ENCODE results near the gene HELZ. TPM values are rescaled to one million over a fixed set of nuclear protein-coding genes. Genes with fewer than 3 reads are reported as not detected.

Gene HELZ
- total RNA-seq, 2 donors from 2014 or later = 38.7 to 99.4 TPM

DNA sequence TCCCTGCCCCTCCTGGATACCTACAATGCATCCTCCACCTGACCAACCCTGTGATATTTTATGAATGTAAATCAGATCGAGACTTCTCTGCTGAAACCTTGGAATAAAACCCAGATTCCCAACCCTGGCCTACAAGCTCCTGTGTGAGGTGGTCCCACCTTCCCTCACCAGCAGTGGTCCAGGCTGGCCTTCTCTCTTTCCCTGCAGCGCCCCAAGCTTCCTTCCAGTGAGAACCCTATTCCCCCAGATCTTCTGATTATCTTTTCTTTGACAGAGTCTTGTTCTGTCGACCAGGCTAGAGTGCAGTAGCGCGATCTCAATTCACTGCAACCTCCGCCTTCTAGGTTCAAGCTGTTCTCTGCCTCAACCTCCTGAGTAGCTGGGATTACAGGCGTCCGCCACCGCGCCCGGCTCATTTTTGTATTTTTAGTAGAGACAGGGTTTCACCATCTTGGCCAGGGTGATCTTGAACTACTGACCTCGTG lies 2.5 kb upstream of the HELZ start:
- no peak for DNase-seq (ENCODE audit: low spot score)
- TF ChIP-seq POLR2AphosphoS5 (IDR thresholded peaks at IDR 0.05) (no peak), POLR2A (IDR thresholded peaks at IDR 0.05) (no peak)
- TF ChIP-seq, protein P1, sequence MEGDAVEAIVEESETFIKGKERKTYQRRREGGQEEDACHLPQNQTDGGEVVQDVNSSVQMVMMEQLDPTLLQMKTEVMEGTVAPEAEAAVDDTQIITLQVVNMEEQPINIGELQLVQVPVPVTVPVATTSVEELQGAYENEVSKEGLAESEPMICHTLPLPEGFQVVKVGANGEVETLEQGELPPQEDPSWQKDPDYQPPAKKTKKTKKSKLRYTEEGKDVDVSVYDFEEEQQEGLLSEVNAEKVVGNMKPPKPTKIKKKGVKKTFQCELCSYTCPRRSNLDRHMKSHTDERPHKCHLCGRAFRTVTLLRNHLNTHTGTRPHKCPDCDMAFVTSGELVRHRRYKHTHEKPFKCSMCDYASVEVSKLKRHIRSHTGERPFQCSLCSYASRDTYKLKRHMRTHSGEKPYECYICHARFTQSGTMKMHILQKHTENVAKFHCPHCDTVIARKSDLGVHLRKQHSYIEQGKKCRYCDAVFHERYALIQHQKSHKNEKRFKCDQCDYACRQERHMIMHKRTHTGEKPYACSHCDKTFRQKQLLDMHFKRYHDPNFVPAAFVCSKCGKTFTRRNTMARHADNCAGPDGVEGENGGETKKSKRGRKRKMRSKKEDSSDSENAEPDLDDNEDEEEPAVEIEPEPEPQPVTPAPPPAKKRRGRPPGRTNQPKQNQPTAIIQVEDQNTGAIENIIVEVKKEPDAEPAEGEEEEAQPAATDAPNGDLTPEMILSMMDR (IDR thresholded peaks at IDR 0.05) = no peak
- Histone ChIP-seq H3K4me1 (replicated peaks) (no peaks in the 10 kb centered on the region), H3K27me3 (replicated peaks; ENCODE audit: insufficient read depth) (no peaks in the 10 kb centered on the region), H3K27ac (no peak overlapping the region), H3K4me3 (no peak overlapping the region), H3K36me3 (no peaks in the 10 kb centered on the region), H3K9me3 (no peaks in the 10 kb centered on the region)
- intact Hi-C loops (cut with DNase I) = no loop called here
- WGBS = 94% methylated on average over 12 of the region's 12 CpGs

DNA sequence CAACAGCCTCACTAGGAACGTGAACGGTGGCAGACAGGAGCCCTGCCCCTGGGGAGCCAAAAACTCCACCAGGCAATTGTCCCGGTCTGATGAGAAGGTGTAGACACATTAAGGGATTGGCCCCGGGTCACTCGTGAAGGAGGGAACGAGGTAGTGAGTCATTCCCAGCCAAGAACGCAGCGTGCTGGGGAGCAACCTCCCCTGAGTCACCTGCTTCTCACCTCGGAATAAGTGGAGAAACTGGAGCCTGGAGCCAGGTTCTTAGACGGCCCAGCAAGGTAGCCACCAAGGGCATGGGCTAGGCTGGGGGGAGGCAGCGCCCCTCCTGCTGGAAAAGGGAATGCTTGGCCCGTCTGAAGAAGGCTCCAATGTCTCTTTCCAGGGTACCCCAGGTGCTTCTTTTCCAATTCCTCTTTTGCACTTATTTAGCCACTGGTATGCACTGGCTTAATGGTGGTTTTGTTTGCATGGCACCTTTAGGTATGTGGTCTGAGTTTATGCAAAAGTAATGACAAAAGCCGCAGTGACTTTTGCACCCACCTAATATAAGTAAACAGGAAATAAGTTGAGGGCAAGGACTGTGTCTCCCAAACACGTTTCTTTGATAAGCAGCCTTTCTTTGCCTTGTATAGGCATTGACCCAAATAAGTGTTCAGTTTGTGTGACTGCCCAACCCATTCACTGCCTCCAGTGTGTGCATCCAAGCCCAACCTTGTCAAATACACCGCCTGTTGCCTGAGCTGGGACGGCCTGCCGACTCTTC lies 1.8 kb upstream of the HELZ start:
- peak; percentile 65 for DNase-seq (ENCODE audit: low spot score)
- WGBS = 51% methylated on average over 17 of the region's 17 CpGs
- no peaks in the 10 kb centered on the region for H3K36me3 ChIP-seq
- TF ChIP-seq POLR2AphosphoS5 (IDR thresholded peaks at IDR 0.05) (peak; percentile 37), POLR2A (IDR thresholded peaks at IDR 0.05) (peak; percentile 63)
- TF ChIP-seq, protein P1 (IDR thresholded peaks at IDR 0.05) = no peak
- H3K4me3 ChIP-seq = peak overlapping the region in 1 of 2 donors; percentile 97
- no peaks in the 10 kb centered on the region for H3K9me3 ChIP-seq
- no peaks in the 10 kb centered on the region for H3K27me3 ChIP-seq (replicated peaks; ENCODE audit: insufficient read depth)
- no peaks in the 10 kb centered on the region for H3K4me1 ChIP-seq (replicated peaks)
- intact Hi-C loops (cut with DNase I) = no loop called here
- H3K27ac ChIP-seq = peak overlapping the region; percentile 1 to 85

DNA sequence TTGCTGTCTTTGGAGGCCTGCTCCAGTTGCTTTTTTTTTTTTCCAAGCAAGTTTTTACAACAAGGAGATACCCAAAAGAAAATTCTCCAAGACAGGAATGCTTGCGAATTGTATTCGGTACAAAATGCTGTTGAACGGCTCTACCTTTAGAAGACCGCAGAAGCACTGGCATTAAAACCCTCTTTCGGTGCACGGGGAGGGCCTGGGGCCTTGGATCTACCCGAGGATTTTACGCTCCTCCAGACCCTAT lies 1.3 kb upstream of the HELZ start:
- Histone ChIP-seq H3K4me1 (replicated peaks) (no peaks in the 10 kb centered on the region), H3K9me3 (no peaks in the 10 kb centered on the region), H3K4me3 (peak overlapping the region; percentile 90 to 97), H3K27ac (peak overlapping the region; percentile 84 to 85), H3K36me3 (no peaks in the 10 kb centered on the region), H3K27me3 (replicated peaks; ENCODE audit: insufficient read depth) (no peaks in the 10 kb centered on the region)
- WGBS = 23% methylated on average over 8 of the region's 8 CpGs
- intact Hi-C loops (cut with DNase I) = no loop called here
- DNase-seq (ENCODE audit: low spot score) = no peak
- TF ChIP-seq POLR2AphosphoS5 (IDR thresholded peaks at IDR 0.05) (no peak), POLR2A (IDR thresholded peaks at IDR 0.05) (no peak)
- TF ChIP-seq, protein P1 (IDR thresholded peaks at IDR 0.05) = no peak

DNA sequence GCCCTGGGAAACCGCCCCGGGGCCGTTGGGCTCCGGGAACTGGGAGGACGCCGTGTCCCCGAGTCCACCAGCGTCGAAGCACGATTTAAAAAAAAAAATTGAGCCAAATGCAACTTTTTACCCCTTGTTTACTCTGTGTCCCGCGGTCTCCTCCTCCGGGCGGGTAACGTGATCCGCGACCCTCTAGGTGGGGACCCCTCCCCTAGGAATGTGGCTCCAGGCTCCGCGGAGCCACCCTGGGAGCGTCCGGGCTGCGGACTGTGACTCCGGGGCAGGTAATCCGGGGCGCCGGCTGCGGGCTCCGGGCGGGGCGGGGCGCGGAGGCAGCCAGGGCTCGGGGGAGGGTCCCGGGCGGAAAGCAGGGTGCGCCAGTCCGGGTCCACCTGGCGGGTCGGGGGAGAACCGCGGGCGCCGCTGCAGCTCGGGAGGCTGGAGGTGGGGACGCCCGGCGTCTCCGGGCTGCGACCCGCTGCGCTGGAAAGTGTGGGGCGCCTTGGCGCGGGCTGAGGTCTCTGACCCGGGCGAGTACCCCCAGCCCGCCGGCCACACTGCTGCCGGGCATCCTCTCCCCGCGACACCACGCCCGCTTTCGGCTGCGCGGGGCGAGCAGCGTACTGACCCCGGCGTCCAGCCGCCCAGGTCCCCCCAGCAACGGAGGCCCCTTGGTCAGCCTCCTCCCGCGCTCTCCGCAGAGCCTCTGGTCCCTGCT lies 852 bp upstream of the HELZ start:
- Histone ChIP-seq H3K36me3 (no peaks in the 10 kb centered on the region), H3K27ac (peak overlapping the region; percentile 84 to 85), H3K9me3 (no peaks in the 10 kb centered on the region), H3K4me1 (replicated peaks) (no peaks in the 10 kb centered on the region), H3K4me3 (peak overlapping the region; percentile 90 to 97), H3K27me3 (replicated peaks; ENCODE audit: insufficient read depth) (no peaks in the 10 kb centered on the region)
- TF ChIP-seq POLR2A (IDR thresholded peaks at IDR 0.05) (no peak), POLR2AphosphoS5 (IDR thresholded peaks at IDR 0.05) (no peak)
- TF ChIP-seq, protein P1 (IDR thresholded peaks at IDR 0.05) = no peak
- DNase-seq (ENCODE audit: low spot score) = peak; percentile 4
- intact Hi-C loops (cut with DNase I) = no loop called here
- WGBS = under 1% methylated on average over 61 of the region's 75 CpGs

Measured in prostate gland (tissue), 2 donors.